ENCODE measurements around the gene COL8A1. TPM values are rescaled to one million over a fixed set of nuclear protein-coding genes. Genes with fewer than 3 reads are reported as not detected.
"Not testable (repeated sequence)": the region's sequence is repeated elsewhere in the genome, so short reads cannot be mapped to it uniquely, and the experiment has no call there.

The COL8A1 gene
- total RNA-seq, 1 donor from 2014 or later: 14.1 TPM

DNA sequence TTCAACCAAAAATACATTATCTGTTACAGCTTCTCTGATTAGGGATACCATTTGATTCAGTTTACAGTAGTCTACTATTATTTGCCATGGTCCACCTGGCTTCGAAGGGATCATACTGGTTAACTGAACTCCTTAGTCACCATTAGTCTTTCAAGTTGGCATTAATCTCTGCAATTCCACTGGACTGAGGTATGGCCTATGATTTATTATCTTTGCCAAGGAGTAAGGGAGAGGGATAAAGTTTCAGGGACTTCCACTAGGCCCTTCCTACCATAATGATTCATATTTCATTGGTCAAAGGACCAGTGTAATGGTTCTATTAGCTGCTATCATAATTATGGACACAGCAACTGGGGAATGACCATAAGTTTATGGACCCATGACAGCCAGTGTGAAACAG lies 172.0 kb downstream of the COL8A1 start:
- intact Hi-C loops (cut with DNase I): no loop called here
- DNase-seq (ENCODE audit: missing footprints) (no peak), ATAC-seq (no peak)

DNA sequence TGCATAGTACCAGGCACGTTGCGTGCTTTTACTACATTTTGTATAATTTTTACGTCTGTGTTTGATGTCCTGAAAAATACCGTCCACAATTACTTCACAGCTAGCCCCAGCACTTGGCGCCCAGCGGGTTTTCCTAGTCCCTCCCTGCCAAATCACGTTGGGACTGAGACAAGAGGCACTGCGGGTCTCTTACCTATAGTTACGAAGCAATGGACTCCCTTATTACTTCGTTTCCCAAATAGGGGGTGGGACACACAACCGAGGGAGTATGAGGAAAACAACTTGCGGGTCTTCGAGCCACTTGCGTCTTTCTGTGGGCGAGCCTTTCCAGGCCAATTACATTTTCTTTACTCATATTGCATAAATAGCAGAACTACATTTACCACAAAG lies 178.6 kb downstream of the COL8A1 start:
- no peak for DNase-seq (ENCODE audit: missing footprints)
- ATAC-seq: peak; percentile 19
- intact Hi-C loops (cut with DNase I): loop anchor here (5.0 kb wide), 1 partner anchor 585 kb away; the partner anchor contains the start of genes LNP1 and TOMM70

DNA sequence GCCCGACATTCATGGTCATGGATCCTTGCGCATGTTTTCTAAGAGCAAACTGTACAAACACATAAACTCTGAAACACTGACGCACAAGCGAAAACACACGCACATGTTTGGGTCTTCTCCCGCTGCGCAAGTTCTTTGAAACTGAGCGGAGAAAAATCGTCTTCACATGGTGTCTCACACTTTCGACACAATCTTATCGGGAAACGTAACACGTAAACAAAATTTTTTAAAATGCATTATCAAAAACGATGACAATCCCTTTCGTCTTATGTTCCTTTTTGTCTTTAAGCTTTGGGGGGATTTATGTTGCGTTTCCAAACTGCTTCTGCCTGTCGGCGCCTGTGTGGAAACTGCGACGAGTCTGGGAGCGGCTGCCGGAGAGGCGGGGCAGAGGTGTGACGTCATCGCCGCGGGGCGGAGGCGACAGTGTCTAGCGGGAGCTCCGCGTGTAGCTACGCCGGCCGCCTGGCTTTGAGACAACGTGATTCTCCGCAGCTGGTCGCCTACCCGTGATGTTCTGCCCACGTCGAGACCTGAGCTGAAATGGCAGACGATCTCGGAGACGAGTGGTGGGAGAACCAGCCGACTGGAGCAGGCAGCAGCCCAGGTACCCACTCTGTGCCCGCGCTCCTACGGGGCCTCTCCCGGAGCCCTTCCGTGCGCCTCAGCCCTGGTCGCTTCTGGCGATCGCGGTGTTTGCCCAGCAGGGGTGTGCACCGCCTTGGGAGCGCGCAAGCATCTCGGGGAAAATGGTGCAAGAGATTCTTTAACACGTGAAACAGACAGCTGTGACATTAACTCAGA lies 179.2 kb downstream of the COL8A1 start, which contains the start of gene CMSS1:
Gene CMSS1, plus strand, starts transcription at position 426 of the 804 bp plus-strand sequence.
- intact Hi-C loops (cut with DNase I): loop anchor here (5.0 kb wide), 1 partner anchor 585 kb away; the partner anchor contains the start of genes LNP1 and TOMM70
- DNase-seq (ENCODE audit: missing footprints): peak; percentile 97
- peak; percentile 96 for ATAC-seq

DNA sequence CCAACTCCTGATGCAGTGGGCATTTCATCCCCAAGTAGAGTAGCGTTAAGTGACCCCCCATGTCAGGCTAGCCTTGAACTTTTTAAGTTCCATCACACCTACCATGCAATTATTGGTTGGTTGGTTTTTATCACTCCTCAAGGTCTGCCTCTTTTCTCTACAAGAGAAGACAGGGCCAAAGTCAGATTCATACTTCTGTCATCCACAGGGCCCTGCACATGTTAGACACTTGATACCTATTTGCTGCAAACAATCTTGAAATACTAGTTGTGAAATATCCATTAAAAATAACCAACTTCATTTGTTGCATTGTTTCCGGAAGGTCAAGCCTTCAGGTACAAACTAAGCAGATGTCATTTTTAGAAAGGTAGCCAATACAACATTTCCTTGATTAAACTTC lies 180.4 kb downstream of the COL8A1 start:
- ATAC-seq (no peak), DNase-seq (ENCODE audit: missing footprints) (no peak)
- intact Hi-C loops (cut with DNase I): loop anchor here (5.0 kb wide), 1 partner anchor 583 kb away; the partner anchor contains the start of genes LNP1 and TOMM70

DNA sequence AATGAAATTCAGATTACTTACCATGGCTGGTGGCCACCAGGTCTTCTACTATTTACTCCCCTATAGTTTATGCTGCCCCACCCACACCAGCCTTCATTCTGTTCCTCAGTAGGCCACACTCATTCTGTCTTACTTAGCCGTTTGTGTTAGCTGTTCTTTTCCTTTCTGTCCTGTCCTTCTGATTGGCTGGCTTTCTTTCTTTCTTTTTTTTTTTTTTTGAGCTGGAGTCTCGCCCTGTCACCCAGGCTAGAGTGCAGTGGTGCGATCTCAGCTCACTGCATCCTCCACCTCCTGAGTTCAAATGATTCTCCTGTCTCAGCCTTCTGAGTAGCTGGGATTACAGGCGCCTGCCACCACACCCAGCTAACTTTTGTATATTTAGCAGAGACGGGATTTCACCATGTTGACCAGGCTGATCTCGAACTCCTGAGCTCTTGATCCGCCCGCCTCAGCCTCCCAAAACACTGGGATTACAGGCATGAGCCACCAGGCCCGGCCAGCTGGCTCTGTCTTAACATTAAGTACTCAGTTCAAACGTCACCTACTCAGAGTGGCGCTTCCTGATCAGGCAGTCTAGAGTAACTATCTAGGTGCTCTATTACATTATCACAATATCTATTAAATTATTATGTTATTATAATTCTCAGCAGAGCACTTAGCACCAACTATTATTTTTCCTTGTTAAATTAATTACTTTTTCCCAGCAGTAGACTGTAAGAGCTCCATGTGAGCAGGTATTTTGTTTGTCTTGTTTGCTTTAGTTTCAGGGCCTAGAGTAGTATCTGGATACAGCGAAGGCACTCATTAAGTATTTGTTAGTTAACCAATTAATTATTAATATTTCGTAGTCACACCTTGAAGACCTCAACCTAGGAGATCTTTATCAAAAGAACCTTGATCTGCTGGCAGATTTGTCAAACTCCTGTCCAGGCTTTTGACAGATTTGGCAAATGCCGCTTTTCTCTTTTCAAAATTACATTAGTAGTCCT lies 185.6 kb downstream of the COL8A1 start:
- ATAC-seq: no peak
- intact Hi-C loops (cut with DNase I): no loop called here
- DNase-seq (ENCODE audit: missing footprints): no peak

DNA sequence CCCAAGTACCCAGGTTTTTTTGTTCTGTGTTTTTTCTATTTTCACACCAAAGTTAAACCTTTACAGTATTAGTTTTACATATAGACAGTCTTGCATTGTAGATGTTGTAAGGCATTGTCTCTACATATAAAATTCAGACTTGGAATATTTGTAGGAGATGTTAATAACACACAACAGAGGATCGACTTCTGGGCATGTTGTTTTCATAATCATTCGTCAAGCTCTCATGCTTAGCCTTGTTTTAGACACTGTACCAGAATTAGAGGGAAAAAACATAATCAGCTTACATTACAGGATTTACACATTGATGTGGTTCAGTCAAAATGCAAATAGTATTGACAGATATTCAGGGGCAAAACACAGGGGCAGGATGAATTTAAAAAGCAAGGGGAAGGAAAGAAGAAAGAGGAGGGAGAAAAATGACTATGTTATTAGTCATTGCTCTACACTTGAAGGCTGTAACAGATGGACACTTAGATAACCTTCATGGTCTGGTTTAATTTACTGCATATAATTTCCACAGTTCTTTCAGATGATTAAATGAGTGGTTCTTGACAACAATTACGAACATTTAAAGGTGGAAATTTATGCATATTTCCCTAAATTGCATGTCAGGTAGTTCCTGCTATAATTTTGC lies 186.7 kb downstream of the COL8A1 start:
- no peak for ATAC-seq
- DNase-seq (ENCODE audit: missing footprints): no peak
- intact Hi-C loops (cut with DNase I): no loop called here

DNA sequence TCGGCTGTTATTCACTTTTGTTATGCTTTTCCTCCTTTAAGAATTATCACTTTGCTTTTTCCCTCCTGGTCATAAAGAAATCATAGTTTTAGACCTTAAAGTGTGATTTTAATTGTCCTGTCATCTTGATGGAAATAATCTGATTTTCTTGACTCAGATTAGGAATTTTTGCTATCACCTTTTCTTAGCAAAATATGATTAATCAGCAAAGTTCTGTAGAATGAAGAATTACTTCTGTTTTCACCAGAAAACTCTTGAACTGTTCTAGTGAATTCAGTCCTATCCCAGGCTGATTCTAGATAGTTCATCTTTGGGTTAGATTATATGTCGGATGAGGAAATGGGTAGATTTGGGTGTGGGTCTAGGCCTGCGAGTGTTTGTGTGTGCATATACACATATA lies 191.4 kb downstream of the COL8A1 start:
- intact Hi-C loops (cut with DNase I): loop anchor here (5.0 kb wide), 2 partner anchors 762 to 1367 kb away; no protein-coding TSS in a partner anchor

DNA sequence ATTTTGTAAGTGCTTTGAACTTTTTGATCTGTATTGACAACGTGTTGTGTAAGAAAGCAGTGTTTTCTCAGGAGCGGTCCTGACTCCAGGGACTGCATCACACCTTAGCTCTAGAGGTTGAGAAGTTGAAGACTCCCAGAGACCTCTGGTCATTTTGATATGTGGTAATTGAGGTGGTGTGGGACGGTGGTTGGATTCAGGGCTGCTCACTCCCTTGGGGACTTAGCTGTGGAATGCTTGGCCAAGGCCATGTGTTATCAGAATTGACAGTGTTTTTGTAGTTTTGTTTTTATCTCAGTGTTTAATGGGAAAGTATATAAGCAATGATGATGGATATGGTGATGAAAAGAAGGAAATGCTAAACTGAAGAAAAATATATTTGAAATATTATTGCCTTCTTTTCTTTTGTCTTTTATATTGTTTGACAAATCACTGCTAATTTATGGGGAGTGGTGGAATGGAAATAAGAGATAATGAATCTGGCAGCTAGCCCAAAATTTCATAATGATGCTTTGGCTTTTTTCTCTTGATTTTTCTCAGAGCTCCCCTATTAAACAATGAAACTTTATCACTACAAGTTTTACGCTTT lies 195.3 kb downstream of the COL8A1 start:
- ATAC-seq (peak; percentile 32), DNase-seq (ENCODE audit: missing footprints) (no peak)
- intact Hi-C loops (cut with DNase I): loop anchor here (2.0 to 5.0 kb wide), 3 partner anchors 423 to 1364 kb away; no protein-coding TSS in a partner anchor

More for the DNA sequence above, 191.4 kb downstream of the COL8A1 start:
- ATAC-seq: no peak
- DNase-seq (ENCODE audit: missing footprints): no peak

DNA sequence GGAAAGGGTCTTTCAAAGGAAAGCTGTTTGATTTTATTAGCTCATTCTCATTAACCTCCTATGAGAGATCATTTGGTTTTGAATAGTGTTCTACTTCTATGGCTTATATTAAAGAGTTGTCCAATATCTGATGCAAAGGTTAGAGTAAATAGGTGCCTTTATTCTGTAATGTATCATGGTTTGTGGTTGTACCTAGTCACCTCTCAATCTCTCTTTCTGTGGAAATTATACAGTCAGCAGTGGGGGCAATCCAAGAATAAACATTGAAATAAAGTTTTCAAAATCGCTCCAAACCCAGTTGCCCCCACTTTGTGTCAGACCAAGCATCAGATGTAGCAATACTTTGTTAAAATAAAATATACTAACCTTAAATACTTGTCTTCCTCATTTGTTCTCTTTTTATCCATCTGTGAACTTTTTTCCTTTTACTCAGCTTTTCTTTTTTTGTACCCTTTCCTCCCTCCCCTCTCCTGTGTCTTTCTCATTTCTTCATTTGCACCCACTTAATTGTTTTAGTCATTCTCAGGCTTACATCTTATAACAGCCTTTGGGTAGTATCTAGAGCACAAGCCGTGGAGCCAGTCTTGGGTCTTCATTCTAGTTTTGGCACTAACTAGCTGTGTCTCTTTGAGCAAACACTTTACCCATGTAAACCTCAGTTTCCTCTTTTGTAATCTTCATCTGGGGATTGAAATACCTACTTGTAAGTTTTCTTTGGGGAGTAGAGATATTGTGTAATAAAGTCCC lies 196.0 kb downstream of the COL8A1 start:
- intact Hi-C loops (cut with DNase I): loop anchor here (5.0 kb wide), 2 partner anchors 758 to 1363 kb away; no protein-coding TSS in a partner anchor
- ATAC-seq: no peak

DNA sequence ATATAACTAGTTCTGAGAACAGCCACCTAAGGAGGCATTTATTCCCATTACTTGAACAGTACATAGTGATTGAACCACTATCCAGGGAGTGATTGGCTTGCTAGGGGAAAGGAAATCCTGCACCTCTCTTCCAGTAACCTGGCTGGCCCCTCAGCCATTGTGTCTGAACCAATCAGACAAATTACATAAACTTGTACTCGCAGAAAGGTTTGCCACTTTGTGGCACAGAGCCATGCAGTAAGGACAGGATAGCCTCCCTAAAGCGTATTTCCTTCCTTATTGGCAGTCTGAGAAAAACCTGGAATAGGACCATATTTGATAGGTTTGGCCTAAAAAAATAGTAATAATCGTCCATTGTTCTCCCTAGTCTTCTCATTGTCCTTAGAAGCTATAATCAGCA lies 198.3 kb downstream of the COL8A1 start:
- DNase-seq (ENCODE audit: missing footprints) (no peak), ATAC-seq (no peak)
- intact Hi-C loops (cut with DNase I): no loop called here

More for the DNA sequence above, 196.0 kb downstream of the COL8A1 start:
- no peak for DNase-seq (ENCODE audit: missing footprints)

DNA sequence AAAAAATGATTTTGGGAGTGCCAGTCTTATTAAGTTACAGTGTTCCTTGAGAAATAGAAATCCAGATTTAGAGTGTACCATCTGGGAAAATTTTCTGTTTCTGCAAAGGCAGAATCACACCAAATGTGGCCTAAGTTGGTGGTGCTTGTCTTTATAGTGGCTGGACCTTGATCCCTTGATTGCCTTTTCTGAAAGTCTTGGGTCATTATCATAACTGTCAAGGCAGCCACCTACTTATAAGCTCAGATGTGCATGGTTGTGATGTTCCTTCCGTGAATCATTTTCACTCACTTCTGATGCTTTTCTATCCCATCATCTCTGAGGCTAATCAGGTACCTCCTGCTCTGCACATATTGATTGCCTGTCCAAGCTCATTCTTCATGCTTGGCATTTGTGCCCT lies 199.3 kb downstream of the COL8A1 start:
- intact Hi-C loops (cut with DNase I): no loop called here
- DNase-seq (ENCODE audit: missing footprints) (no peak), ATAC-seq (no peak)

DNA sequence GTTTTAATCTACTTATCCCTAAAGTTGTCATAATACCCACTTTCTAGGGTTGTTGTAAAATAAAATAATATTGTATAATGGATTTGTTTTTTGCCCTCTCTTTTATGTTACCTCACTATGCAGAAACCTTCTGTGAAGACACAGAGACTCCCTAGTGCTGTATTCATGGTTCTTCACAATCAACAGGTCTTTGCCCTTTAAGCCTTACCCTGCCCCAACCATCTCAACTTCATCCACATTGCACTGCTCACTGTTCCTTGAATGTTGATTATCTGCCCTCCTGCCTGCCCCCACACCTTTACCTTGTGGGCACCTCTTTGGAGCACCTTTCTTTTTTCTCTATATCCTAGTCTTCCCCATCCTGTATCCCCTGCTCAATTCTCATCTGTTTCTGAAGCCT lies 200.4 kb downstream of the COL8A1 start:
- no peak for ATAC-seq
- no peak for DNase-seq (ENCODE audit: missing footprints)
- intact Hi-C loops (cut with DNase I): no loop called here

DNA sequence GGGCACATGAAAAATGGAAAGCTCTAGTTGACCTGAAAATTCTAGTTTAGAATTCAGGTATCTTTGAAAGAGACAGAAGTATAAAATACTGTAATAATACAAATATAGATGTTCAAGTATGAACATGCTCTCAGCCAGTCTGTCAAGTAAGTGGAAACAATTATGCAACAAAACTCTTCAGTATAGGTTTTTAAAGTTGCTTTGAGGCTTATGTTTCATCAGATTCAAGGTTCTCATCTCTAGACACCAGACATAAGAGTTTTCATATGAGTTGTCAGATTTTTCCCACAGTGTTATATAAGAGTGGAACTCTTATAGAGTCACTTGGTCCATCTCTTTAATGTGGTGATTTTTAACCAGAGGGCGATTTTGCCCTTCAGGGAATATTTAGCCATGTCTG lies 201.2 kb downstream of the COL8A1 start:
- no peak for DNase-seq (ENCODE audit: missing footprints)
- intact Hi-C loops (cut with DNase I): loop anchor here (5.0 to 10.0 kb wide), 3 partner anchors 168 to 228 kb away; no protein-coding TSS in a partner anchor

DNA sequence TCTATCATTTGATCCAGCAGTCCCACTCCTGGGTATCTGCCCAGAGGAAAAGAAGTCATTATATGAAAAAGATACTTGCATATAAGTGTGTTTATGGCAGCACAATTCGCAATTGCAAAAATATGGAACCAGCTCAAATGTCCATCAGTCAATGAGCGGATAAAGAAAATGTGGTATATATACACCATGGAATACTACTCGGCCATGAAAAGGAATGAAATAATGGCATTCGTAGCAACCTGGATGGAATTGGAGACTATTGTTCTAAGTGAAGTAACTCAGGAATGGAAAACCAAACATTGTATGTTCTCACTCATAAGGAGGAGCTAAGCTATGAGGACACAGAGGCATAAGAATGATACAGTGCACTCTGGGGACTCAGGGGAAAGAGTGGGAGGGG lies 203.6 kb downstream of the COL8A1 start:
- not testable (repeated sequence) for ATAC-seq; DNase-seq (ENCODE audit: missing footprints)
- intact Hi-C loops (cut with DNase I): loop anchor here (5.0 to 10.0 kb wide), 3 partner anchors 165 to 225 kb away; no protein-coding TSS in a partner anchor

More for the DNA sequence above, 201.2 kb downstream of the COL8A1 start:
- ATAC-seq: no peak

DNA sequence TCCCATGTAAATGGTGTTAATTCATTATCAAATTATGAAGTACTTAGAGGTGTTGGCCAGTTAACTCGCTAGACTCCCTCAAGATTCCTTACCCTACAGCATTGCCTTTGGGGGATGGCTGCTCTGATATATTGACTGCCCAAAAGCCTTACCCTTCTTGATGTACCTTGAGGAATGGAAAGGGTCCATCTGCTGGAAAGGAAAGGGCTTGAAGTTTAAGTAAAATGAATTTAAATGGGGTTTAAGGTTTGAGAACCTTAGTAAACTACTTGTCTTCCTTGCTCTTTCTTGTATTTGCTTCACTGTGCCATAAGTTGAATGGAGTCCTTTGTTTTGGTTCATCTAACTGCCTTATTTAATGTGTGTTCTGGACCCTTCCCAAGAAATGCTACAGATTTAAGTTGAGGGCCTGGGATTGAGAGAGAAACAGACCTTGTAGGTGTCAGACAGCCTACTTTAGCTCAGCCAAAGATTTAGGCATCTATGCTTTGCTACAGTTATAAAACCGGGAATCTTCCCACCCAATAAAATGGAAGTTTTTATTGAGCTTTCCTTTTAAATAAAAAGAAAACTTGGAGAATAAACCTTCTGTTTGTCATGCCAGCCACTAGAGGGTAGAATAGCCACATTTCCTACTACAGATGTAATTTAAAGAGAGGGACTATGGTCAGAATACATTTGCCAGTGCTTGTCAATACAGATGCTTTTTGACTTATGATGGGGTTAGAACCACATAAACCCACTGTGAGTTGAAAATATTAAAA lies 204.6 kb downstream of the COL8A1 start:
- intact Hi-C loops (cut with DNase I): loop anchor here (1.0 to 10.0 kb wide), 4 partner anchors 164 to 411 kb away; no protein-coding TSS in a partner anchor
- ATAC-seq (peak; percentile 68), DNase-seq (ENCODE audit: missing footprints) (no peak)

DNA sequence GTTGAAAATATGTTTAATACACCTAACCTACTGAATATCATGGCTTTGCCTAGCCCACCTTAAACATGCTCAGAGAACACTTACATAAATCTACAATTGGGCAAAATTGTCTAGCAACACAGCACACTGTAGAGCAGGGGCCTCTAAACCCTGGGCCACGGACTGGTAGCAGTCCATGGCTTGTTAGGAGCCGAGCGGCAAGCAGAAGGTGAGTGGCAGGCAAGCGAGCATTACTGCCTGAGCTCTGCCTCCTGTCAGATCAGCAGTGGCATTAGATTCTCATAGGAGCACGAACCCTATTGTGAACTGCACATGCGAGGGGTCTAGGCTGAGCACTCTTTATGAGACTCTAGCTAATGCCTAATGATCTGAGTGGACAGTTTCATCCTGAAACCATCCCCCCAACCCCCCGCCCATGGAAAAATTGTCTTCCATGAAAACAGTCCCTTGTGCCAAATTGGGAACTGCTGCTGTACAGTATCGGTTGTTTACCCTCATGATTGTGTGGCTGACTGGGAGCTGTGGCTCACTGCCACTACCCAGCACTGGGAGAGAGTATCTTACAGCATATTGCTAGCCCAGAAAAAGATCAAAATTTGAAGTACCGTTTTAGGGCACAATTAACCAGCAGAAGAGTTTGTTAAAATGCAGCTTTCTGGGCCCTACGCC lies 205.3 kb downstream of the COL8A1 start:
- intact Hi-C loops (cut with DNase I): loop anchor here (1.0 to 10.0 kb wide), 4 partner anchors 164 to 411 kb away; no protein-coding TSS in a partner anchor
- peak; percentile 53 for DNase-seq (ENCODE audit: missing footprints)
- peak; percentile 28 for ATAC-seq

Measured in Right ventricle myocardium inferior (tissue), 1 donor.